ENCODE data around the gene EIF5. TPM values are rescaled to one million over a fixed set of nuclear protein-coding genes. Genes with fewer than 3 reads are reported as not detected.
A peak's percentile ranks its signal among the peaks of the same experiment; 100 is the strongest.

Gene EIF5
- total RNA-seq, 1 experiment from 2014 or later, result 180 TPM

DNA sequence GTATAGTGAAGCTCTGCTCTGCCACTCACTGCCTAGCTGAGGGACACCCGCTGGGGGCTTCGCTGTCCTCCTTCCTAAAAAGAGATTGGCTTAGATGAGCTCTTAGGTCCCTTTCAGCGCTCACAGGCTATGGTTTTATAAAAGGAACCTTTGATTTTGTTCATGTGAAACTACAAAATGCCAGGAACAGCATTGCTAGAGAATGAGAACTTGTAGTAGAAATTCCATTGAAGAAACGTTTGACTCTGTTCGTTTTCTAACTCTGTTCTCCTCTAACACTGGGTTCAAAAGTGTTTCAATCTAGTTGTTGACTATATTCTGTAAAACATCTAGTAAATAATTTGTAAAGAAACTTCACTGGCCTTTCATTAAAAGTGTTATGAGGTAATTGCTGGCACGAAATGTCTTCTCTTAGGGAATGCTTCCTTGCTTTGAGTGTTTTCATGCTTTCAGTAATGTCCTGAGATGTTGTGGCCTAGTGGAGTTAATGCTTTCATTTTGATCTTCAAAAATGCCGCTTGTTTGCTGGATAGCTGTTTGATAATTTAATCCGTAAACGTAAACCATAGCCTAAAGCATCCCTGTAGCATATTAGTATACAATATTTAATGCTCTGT, 52.8 kb downstream of the EIF5 start:
- DNase-seq, result peak; percentile 63
- peaks cover 37% of the 10 kb centered on the region for H3K4me1 ChIP-seq (ENCODE audit: low read length)

DNA sequence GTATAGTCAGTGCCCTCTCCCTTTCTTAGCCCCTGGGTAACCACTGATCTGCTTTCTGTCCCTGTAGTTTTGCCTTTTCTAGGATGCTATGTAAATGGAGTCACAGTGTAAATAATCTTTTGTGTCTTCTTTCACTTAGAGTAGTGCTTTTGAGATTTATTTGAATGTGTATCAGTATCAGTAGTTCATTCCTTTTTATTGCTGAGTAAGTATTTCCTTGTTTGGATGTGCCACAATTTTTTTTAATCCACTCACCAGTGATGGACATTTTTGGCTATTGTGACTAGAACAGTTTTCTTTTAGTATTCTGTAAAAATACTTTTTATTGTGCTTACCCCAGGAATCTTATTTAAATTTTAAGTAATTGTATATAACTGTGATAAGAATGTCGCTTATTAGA, 54.6 kb downstream of the EIF5 start:
- H3K4me1 ChIP-seq (ENCODE audit: low read length), result peaks cover 51% of the 10 kb centered on the region
- H3K36me3 ChIP-seq (ENCODE audit: insufficient read depth, low read length), result peaks cover 7% of the 10 kb centered on the region; the same call in 1 of the 2 replicates
- DNase-seq, result no peak
- no peak overlapping the region for H3K27ac ChIP-seq (ENCODE audit: low read length)
- H3K9me3 ChIP-seq (ENCODE audit: low read length), result no peaks in the 10 kb centered on the region
- H2AFZ ChIP-seq (ENCODE audit: low read length), result no peak overlapping the region
- H3K27me3 ChIP-seq (ENCODE audit: low read length), result no peaks in the 10 kb centered on the region
- peaks cover 47% of the 10 kb centered on the region for H4K20me1 ChIP-seq (ENCODE audit: insufficient read depth, low read depth, low read length)
- no peak overlapping the region for H3K9ac ChIP-seq (ENCODE audit: low read length)
- peak overlapping the region; percentile 90; the same call in 1 of the 2 replicates for H3K4me3 ChIP-seq (ENCODE audit: low read length)
- peak overlapping the region; percentile 74 for H3K4me2 ChIP-seq (ENCODE audit: low read depth, low read length, poor library complexity, severe bottlenecking)
- no peaks in the 10 kb centered on the region for H3K9me2 ChIP-seq (replicated peaks; ENCODE audit: insufficient read depth, low read length)
- peaks cover 81% of the 10 kb centered on the region for H3K79me2 ChIP-seq (ENCODE audit: low read length)

More for the DNA sequence above, 52.8 kb downstream of the EIF5 start:
- H3K79me2 ChIP-seq (ENCODE audit: low read length), result peaks cover 63% of the 10 kb centered on the region
- H3K9me3 ChIP-seq (ENCODE audit: low read length), result no peaks in the 10 kb centered on the region
- H3K27me3 ChIP-seq (ENCODE audit: low read length), result no peaks in the 10 kb centered on the region
- no peak overlapping the region for H2AFZ ChIP-seq (ENCODE audit: low read length)
- peaks cover 40% of the 10 kb centered on the region for H4K20me1 ChIP-seq (ENCODE audit: insufficient read depth, low read depth, low read length)
- H3K36me3 ChIP-seq (ENCODE audit: insufficient read depth, low read length), result peaks cover 7% of the 10 kb centered on the region; the same call in 1 of the 2 replicates
- peak overlapping the region; percentile 74 for H3K4me2 ChIP-seq (ENCODE audit: low read depth, low read length, poor library complexity, severe bottlenecking)
- H3K9ac ChIP-seq (ENCODE audit: low read length), result peak overlapping the region; percentile 97
- peak overlapping the region; percentile 90 for H3K4me3 ChIP-seq (ENCODE audit: low read length)
- H3K9me2 ChIP-seq (replicated peaks; ENCODE audit: insufficient read depth, low read length), result no peaks in the 10 kb centered on the region
- H3K27ac ChIP-seq (ENCODE audit: low read length), result peak overlapping the region; percentile 87; the same call in 1 of the 2 replicates

DNA sequence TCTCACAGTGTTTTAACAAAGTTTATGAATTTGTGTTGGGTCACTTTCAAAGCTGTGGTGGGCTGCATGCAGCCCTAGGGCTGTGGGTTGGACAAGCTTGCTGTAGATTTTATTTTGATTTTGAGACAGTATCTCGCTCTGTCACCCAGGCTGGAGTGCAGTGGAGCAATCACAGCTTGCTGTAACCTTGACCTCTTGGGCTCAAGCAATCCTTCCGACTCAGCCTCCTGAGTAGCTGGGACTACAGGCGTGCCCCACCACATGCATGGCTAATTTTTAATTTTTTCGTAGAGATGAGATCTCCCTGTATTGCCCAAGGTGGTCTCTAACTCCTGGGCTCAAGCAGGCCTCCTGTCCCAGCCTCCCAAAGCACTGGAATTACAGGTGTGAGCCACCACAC, 56.6 kb downstream of the EIF5 start:
- H3K27me3 ChIP-seq (ENCODE audit: low read length), result no peaks in the 10 kb centered on the region
- peaks cover 52% of the 10 kb centered on the region for H3K4me1 ChIP-seq (ENCODE audit: low read length)
- H3K79me2 ChIP-seq (ENCODE audit: low read length), result peaks cover 97% of the 10 kb centered on the region
- H3K9me3 ChIP-seq (ENCODE audit: low read length), result no peaks in the 10 kb centered on the region
- H3K27ac ChIP-seq (ENCODE audit: low read length), result no peak overlapping the region
- H3K4me3 ChIP-seq (ENCODE audit: low read length), result no peak overlapping the region
- no peak overlapping the region for H3K9ac ChIP-seq (ENCODE audit: low read length)
- H2AFZ ChIP-seq (ENCODE audit: low read length), result no peak overlapping the region
- no peak for DNase-seq
- H4K20me1 ChIP-seq (ENCODE audit: insufficient read depth, low read depth, low read length), result peaks cover 54% of the 10 kb centered on the region
- H3K4me2 ChIP-seq (ENCODE audit: low read depth, low read length, poor library complexity, severe bottlenecking), result no peak overlapping the region
- H3K36me3 ChIP-seq (ENCODE audit: insufficient read depth, low read length), result peaks cover 7% of the 10 kb centered on the region; the same call in 1 of the 2 replicates
- no peaks in the 10 kb centered on the region for H3K9me2 ChIP-seq (replicated peaks; ENCODE audit: insufficient read depth, low read length)

DNA sequence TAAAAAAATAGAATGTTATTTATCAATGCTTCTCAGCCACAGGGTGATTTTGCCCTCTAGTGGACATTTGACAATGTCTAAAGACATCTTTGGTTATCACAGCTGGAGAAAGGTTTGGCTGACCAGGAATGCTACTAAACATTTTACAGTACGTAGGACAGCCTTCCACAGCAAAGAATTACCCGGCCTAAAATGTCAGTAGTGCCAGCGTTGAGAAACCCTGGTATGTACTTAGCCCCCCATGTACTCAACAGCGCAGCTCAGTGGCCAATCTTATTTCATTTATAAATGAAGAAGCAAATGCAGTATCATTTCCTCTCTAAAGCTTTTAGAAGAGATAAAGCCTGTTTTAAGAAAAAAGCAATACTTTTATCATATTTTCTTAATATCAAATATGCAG, 57.0 kb downstream of the EIF5 start:
- no peak overlapping the region for H2AFZ ChIP-seq (ENCODE audit: low read length)
- peaks cover 54% of the 10 kb centered on the region for H4K20me1 ChIP-seq (ENCODE audit: insufficient read depth, low read depth, low read length)
- peaks cover 97% of the 10 kb centered on the region for H3K79me2 ChIP-seq (ENCODE audit: low read length)
- 0 out of 2 replicates have a peak overlapping the region, but pooled peaks have one; percentile 9 for H3K27ac ChIP-seq (ENCODE audit: low read length)
- H3K9me3 ChIP-seq (ENCODE audit: low read length), result no peaks in the 10 kb centered on the region
- H3K4me2 ChIP-seq (ENCODE audit: low read depth, low read length, poor library complexity, severe bottlenecking), result peak overlapping the region; percentile 33
- no peaks in the 10 kb centered on the region for H3K27me3 ChIP-seq (ENCODE audit: low read length)
- H3K36me3 ChIP-seq (ENCODE audit: insufficient read depth, low read length), result peaks cover 7% of the 10 kb centered on the region; the same call in 1 of the 2 replicates
- no peak overlapping the region for H3K9ac ChIP-seq (ENCODE audit: low read length)
- H3K4me1 ChIP-seq (ENCODE audit: low read length), result peaks cover 52% of the 10 kb centered on the region
- no peaks in the 10 kb centered on the region for H3K9me2 ChIP-seq (replicated peaks; ENCODE audit: insufficient read depth, low read length)
- DNase-seq, result peak; percentile 91
- H3K4me3 ChIP-seq (ENCODE audit: low read length), result no peak overlapping the region

DNA sequence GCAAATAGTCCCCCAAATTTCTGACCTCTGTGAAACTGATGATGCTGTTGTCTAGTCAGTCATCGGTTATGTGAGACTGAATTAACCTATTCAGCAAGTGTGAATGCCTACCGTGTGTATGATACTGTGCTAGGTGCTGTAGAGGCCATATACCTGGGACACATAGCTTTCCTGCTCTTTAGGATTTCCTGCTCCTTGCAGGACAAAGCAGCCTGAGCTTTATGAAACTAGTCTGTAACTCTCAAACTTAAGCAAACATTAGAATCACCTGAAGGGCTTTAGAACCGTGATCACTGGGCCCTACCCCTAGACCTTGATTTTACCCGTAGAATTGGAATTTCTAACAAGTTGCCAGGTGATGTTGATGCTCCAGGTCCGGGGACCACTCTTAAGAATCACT, 58.1 kb downstream of the EIF5 start:
- H4K20me1 ChIP-seq (ENCODE audit: insufficient read depth, low read depth, low read length), result peaks cover 51% of the 10 kb centered on the region
- H3K27ac ChIP-seq (ENCODE audit: low read length), result no peak overlapping the region
- no peak for DNase-seq
- H3K4me1 ChIP-seq (ENCODE audit: low read length), result peaks cover 51% of the 10 kb centered on the region
- no peaks in the 10 kb centered on the region for H3K9me2 ChIP-seq (replicated peaks; ENCODE audit: insufficient read depth, low read length)
- no peaks in the 10 kb centered on the region for H3K27me3 ChIP-seq (ENCODE audit: low read length)
- peaks cover 7% of the 10 kb centered on the region; the same call in 1 of the 2 replicates for H3K36me3 ChIP-seq (ENCODE audit: insufficient read depth, low read length)
- H3K79me2 ChIP-seq (ENCODE audit: low read length), result peaks cover 97% of the 10 kb centered on the region
- H3K4me2 ChIP-seq (ENCODE audit: low read depth, low read length, poor library complexity, severe bottlenecking), result peak overlapping the region; percentile 25
- no peaks in the 10 kb centered on the region for H3K9me3 ChIP-seq (ENCODE audit: low read length)
- no peak overlapping the region for H2AFZ ChIP-seq (ENCODE audit: low read length)
- H3K4me3 ChIP-seq (ENCODE audit: low read length), result no peak overlapping the region
- H3K9ac ChIP-seq (ENCODE audit: low read length), result peak overlapping the region; percentile 16; the same call in 1 of the 2 replicates

DNA sequence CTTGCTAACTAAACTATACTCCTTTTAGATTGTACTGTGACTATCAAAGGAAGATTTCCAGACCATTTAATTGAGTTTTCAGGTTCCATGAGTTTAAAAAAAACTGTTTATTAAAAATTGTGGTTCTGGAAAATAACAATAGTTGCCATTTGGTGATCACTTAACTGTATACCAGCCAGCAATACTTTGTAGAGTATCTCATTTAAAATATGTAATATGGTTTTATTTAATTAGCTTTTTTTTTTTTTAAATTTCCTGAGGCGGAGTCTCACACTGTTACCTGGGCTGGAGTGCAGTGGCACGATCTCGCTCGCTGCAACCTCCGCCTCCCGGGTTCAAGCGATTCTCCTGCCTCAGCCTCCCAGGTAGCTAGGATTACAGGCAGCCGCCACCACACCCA, 58.5 kb downstream of the EIF5 start:
- no peak overlapping the region for H2AFZ ChIP-seq (ENCODE audit: low read length)
- H3K4me1 ChIP-seq (ENCODE audit: low read length), result peaks cover 47% of the 10 kb centered on the region
- no peaks in the 10 kb centered on the region for H3K9me3 ChIP-seq (ENCODE audit: low read length)
- H3K9ac ChIP-seq (ENCODE audit: low read length), result no peak overlapping the region
- no peak overlapping the region for H3K4me2 ChIP-seq (ENCODE audit: low read depth, low read length, poor library complexity, severe bottlenecking)
- H3K9me2 ChIP-seq (replicated peaks; ENCODE audit: insufficient read depth, low read length), result no peaks in the 10 kb centered on the region
- no peaks in the 10 kb centered on the region for H3K27me3 ChIP-seq (ENCODE audit: low read length)
- no peak overlapping the region for H3K27ac ChIP-seq (ENCODE audit: low read length)
- H3K79me2 ChIP-seq (ENCODE audit: low read length), result peaks cover 97% of the 10 kb centered on the region
- peaks cover 48% of the 10 kb centered on the region for H4K20me1 ChIP-seq (ENCODE audit: insufficient read depth, low read depth, low read length)
- no peak overlapping the region for H3K4me3 ChIP-seq (ENCODE audit: low read length)
- DNase-seq, result no peak
- peaks cover 7% of the 10 kb centered on the region; the same call in 1 of the 2 replicates for H3K36me3 ChIP-seq (ENCODE audit: insufficient read depth, low read length)

DNA sequence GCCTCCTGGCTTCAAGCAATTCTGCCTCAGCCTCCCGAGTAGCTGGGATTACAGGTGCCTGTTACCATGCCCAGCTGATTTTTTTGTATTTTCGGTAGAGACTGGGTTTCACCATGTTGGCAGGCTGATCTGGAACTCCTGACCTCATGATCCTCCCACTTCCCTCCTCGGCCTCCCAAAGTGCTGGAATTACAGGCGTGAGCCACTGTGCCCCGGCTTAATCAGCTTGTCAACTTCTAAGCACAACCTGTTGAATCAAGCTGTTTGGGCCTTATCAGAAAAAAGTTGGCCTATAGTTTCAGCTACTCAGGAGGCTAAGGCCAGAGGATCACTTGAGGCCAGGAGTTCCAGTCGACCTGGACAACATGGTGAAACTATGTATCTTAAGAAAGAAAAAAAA, 59.0 kb downstream of the EIF5 start:
- H2AFZ ChIP-seq (ENCODE audit: low read length), result no peak overlapping the region
- peaks cover 48% of the 10 kb centered on the region for H4K20me1 ChIP-seq (ENCODE audit: insufficient read depth, low read depth, low read length)
- no peaks in the 10 kb centered on the region for H3K9me3 ChIP-seq (ENCODE audit: low read length)
- H3K9me2 ChIP-seq (replicated peaks; ENCODE audit: insufficient read depth, low read length), result no peaks in the 10 kb centered on the region
- peaks cover 97% of the 10 kb centered on the region for H3K79me2 ChIP-seq (ENCODE audit: low read length)
- no peak overlapping the region for H3K4me2 ChIP-seq (ENCODE audit: low read depth, low read length, poor library complexity, severe bottlenecking)
- H3K27ac ChIP-seq (ENCODE audit: low read length), result no peak overlapping the region
- peaks cover 42% of the 10 kb centered on the region for H3K4me1 ChIP-seq (ENCODE audit: low read length)
- H3K9ac ChIP-seq (ENCODE audit: low read length), result no peak overlapping the region
- no peaks in the 10 kb centered on the region for H3K27me3 ChIP-seq (ENCODE audit: low read length)
- DNase-seq, result no peak
- H3K36me3 ChIP-seq (ENCODE audit: insufficient read depth, low read length), result peaks cover 7% of the 10 kb centered on the region; the same call in 1 of the 2 replicates
- no peak overlapping the region for H3K4me3 ChIP-seq (ENCODE audit: low read length)

DNA sequence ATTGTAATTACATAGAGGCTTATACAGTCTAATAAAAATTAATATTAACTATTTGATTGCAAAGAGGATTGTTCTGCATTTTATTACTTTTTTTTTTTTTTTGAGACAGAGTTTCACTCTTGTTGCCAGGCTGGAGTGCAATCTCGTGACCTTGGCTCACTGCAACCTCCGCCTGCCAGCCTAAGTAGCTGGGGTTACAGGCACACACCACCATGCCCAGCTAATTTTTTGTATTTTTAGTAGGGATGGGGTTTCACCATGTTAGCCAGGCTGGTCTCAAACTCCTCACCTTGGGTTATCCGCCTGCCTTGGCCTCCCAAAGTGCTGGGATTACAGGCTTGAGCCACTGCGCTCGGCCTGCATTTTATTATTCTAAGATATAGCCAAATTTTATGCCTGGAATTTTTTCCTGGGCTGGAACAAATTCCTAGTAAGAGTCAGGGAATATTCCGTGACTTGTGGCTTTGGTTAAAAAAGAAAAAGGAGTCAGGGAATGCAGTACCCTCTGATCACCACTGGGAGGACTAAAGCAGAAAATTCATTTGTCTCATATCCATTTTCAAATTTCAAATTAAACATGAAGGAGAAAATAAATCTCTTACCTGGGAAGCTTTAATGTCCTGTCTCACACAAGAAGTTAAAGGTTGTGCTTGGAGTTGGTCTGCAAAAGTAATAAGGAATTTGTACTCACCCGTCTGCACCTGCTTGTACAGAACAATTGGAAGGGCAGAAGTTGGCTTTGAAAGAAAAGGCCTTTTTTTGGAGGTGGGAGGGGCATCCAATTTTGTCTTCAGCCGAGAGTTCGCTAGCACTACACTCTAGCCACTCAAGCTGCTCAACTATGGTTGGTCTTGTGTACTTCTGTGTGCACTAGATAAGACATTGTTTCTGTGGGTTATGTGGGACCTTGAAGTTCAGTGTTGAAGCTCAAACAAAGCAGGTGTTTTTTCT, 59.9 kb downstream of the EIF5 start:
- H2AFZ ChIP-seq (ENCODE audit: low read length), result no peak overlapping the region
- no peak overlapping the region for H3K4me3 ChIP-seq (ENCODE audit: low read length)
- no peaks in the 10 kb centered on the region for H3K27me3 ChIP-seq (ENCODE audit: low read length)
- no peaks in the 10 kb centered on the region for H3K9me2 ChIP-seq (replicated peaks; ENCODE audit: insufficient read depth, low read length)
- peaks cover 45% of the 10 kb centered on the region for H4K20me1 ChIP-seq (ENCODE audit: insufficient read depth, low read depth, low read length)
- H3K9ac ChIP-seq (ENCODE audit: low read length), result no peak overlapping the region
- peaks cover 35% of the 10 kb centered on the region for H3K4me1 ChIP-seq (ENCODE audit: low read length)
- H3K9me3 ChIP-seq (ENCODE audit: low read length), result no peaks in the 10 kb centered on the region
- peak; percentile 77 for DNase-seq
- no peaks in the 10 kb centered on the region for H3K36me3 ChIP-seq (ENCODE audit: insufficient read depth, low read length)
- H3K79me2 ChIP-seq (ENCODE audit: low read length), result peaks cover 97% of the 10 kb centered on the region
- peak overlapping the region; percentile 25 for H3K4me2 ChIP-seq (ENCODE audit: low read depth, low read length, poor library complexity, severe bottlenecking)
- H3K27ac ChIP-seq (ENCODE audit: low read length), result no peak overlapping the region
